Neural progenitor cell (in vitro differentiated cells): ENCODE data around the gene HS2ST1. TPM values are rescaled to one million over a fixed set of nuclear protein-coding genes. Genes with fewer than 3 reads are reported as not detected.

ENCODE experiments used
- DNase-seq: peaks from one replicate; pipeline ENCODE4 v3.0.0-alpha.2; 2016; ENCODE audit warnings: low spot score
- H2AFZ ChIP-seq: fragments of 200-600 bp; sonication (generic); replicated peaks from 2 replicates; pipeline ENCODE4 v1.6.1; 2016; ENCODE audit warnings: antibody characterized with exemption
- H3F3A ChIP-seq: fragments of 200-600 bp; sonication (generic); 2 replicates; pipeline ENCODE4 v1.6.1; 2016; ENCODE audit warnings: antibody characterized with exemption, low read depth
- H3K27ac ChIP-seq: fragments of 200-600 bp; sonication (generic); 2 replicates; pipeline ENCODE4 v1.5.1; 2016; ENCODE audit warnings: mild to moderate bottlenecking
- H3K27me3 ChIP-seq: fragments of 200-600 bp; sonication (generic); 2 replicates; pipeline ENCODE4 v1.6.1; 2016; ENCODE audit warnings: mild to moderate bottlenecking, moderate library complexity
- H3K36me3 ChIP-seq: fragments of 200-600 bp; sonication (generic); 2 replicates; pipeline ENCODE4 v1.5.1; 2016
- H3K4me1 ChIP-seq: fragments of 200-600 bp; sonication (generic); 2 replicates; pipeline ENCODE4 v1.6.1; 2016; ENCODE audit warnings: mixed run types
- H3K4me2 ChIP-seq: fragments of 200-600 bp; sonication (generic); 2 replicates; pipeline ENCODE4 v1.6.1; 2016
- H3K4me3 ChIP-seq: fragments of 200-600 bp; sonication (generic); 2 replicates; pipeline ENCODE4 v1.5.1; 2016
- H3K79me2 ChIP-seq: fragments of 200-600 bp; sonication (generic); 2 replicates; pipeline ENCODE4 v1.6.1; 2016; ENCODE audit warnings: low read depth
- H3K9ac ChIP-seq: fragments of 200-600 bp; sonication (generic); 2 replicates; pipeline ENCODE4 v1.6.1; 2016
- H3K9me3 ChIP-seq: fragments of 200-600 bp; sonication (generic); 2 replicates; pipeline ENCODE4 v1.5.1; 2016; ENCODE audit warnings: low read depth
- H4K20me1 ChIP-seq: fragments of 200-600 bp; sonication (generic); 2 replicates; pipeline ENCODE4 v1.6.1; 2016; ENCODE audit warnings: low read depth
- H3K27ac Mint-ChIP-seq: 3 replicates; pipeline ENCODE4 v1.8.0; 2021; ENCODE audit warnings: mixed read lengths
- H3K27me3 Mint-ChIP-seq: 2 replicates; pipeline ENCODE4 v1.8.0; 2022; ENCODE audit warnings: low read depth, mild to moderate bottlenecking, inconsistent platforms, moderate library complexity, mixed read lengths; ENCODE audit not compliant: insufficient read depth
- H3K36me3 Mint-ChIP-seq: 3 replicates; pipeline ENCODE4 v1.8.0; 2021; ENCODE audit warnings: mixed read lengths
- H3K4me1 Mint-ChIP-seq: 3 replicates; pipeline ENCODE4 v1.8.0; 2021; ENCODE audit warnings: mixed read lengths
- H3K4me3 Mint-ChIP-seq: 3 replicates; pipeline ENCODE4 v1.8.0; 2021; ENCODE audit warnings: mild to moderate bottlenecking, moderate library complexity, mixed read lengths
- H3K9me3 Mint-ChIP-seq: 3 replicates; pipeline ENCODE4 v1.8.0; 2020; ENCODE audit warnings: mixed read lengths
- EZH2 ChIP-seq: fragments of 200-600 bp; sonication (generic); IDR thresholded peaks from 2 replicates; pipeline ENCODE4 v1.6.1; 2017; ENCODE audit warnings: antibody characterized with exemption, mild to moderate bottlenecking, moderate library complexity
- EZH2phosphoT487 ChIP-seq: fragments of 200-600 bp; sonication (generic); IDR thresholded peaks from 2 replicates; pipeline ENCODE4 v1.6.1; 2017; ENCODE audit warnings: antibody characterized with exemption
- total RNA-seq: library from RNA; depleted of rRNA; stranded (reverse); fragments of >200 nt; gene quantifications from 2 replicates; pipeline ENCODE4 v1.2.3, GENCODE V29; 2015; ENCODE audit warnings: low replicate concordance
- TF ChIP-seq, protein P1 (sequence below): fragments of 200-600 bp; sonication (generic); IDR thresholded peaks from 2 replicates; pipeline ENCODE4 v1.5.1; 2017; ENCODE audit warnings: antibody characterized with exemption, mild to moderate bottlenecking

Gene HS2ST1
- total RNA-seq, 1 donor from 2014 or later, result 33.2 TPM

DNA sequence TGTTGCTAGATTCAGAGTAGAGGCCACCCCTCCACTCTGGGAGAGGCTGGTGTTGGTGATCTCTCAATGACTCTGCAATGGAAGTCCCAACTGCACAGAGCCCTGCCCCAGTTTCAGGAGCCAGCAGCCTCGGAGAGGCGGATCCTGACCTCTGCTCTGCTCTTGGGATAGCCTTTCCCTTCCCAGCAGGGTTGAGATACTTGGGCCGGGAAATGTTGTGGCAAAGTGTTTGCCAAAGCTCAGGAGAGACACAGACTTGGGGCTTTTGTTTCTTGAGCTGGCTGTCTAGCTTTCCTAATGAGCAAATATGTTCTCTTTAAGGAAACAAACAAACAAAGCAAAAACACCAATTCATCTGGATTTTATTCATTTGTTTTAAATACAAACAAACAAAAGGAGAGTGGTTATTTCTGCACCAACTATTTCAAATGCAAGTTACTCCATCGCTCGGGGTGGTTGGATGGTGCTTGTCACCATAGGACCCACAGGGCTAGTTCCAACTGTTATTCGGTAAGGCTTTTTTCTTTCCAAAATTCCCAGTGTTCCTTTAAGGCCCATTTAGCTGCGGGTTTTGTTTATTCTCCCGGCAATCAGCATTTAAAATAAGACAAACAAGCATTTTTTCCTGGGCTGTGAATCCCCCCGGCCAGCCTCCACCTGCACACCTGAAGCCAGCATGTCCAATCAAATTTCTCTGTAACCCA lies 220.3 kb downstream of the HS2ST1 start:
- peak overlapping the region; percentile 1 for H2AFZ ChIP-seq
- no peaks in the 10 kb centered on the region for H3K4me1 ChIP-seq
- H3K4me2 ChIP-seq, result no peak overlapping the region
- no peaks in the 10 kb centered on the region for H3K36me3 ChIP-seq
- H3K79me2 ChIP-seq, result no peaks in the 10 kb centered on the region
- no peak overlapping the region for H3K9ac ChIP-seq
- no peaks in the 10 kb centered on the region for H3F3A ChIP-seq
- peak overlapping the region; percentile 21 for H3K27ac Mint-ChIP-seq
- H3K9me3 ChIP-seq, result no peaks in the 10 kb centered on the region
- H3K36me3 Mint-ChIP-seq, result no peaks in the 10 kb centered on the region
- TF ChIP-seq, protein P1, sequence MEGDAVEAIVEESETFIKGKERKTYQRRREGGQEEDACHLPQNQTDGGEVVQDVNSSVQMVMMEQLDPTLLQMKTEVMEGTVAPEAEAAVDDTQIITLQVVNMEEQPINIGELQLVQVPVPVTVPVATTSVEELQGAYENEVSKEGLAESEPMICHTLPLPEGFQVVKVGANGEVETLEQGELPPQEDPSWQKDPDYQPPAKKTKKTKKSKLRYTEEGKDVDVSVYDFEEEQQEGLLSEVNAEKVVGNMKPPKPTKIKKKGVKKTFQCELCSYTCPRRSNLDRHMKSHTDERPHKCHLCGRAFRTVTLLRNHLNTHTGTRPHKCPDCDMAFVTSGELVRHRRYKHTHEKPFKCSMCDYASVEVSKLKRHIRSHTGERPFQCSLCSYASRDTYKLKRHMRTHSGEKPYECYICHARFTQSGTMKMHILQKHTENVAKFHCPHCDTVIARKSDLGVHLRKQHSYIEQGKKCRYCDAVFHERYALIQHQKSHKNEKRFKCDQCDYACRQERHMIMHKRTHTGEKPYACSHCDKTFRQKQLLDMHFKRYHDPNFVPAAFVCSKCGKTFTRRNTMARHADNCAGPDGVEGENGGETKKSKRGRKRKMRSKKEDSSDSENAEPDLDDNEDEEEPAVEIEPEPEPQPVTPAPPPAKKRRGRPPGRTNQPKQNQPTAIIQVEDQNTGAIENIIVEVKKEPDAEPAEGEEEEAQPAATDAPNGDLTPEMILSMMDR, result no peak
- TF ChIP-seq EZH2phosphoT487 (no peak), EZH2 (no peak)
- H3K9me3 Mint-ChIP-seq, result no peaks in the 10 kb centered on the region
- peaks cover 14% of the 10 kb centered on the region for H3K27me3 Mint-ChIP-seq
- no peak overlapping the region for H3K4me3 ChIP-seq
- H3K27ac ChIP-seq, result no peak overlapping the region
- H3K27me3 ChIP-seq, result peaks cover 13% of the 10 kb centered on the region
- no peak overlapping the region for H3K4me3 Mint-ChIP-seq
- no peak for DNase-seq
- peaks cover 16% of the 10 kb centered on the region for H3K4me1 Mint-ChIP-seq
- H4K20me1 ChIP-seq, result no peaks in the 10 kb centered on the region

DNA sequence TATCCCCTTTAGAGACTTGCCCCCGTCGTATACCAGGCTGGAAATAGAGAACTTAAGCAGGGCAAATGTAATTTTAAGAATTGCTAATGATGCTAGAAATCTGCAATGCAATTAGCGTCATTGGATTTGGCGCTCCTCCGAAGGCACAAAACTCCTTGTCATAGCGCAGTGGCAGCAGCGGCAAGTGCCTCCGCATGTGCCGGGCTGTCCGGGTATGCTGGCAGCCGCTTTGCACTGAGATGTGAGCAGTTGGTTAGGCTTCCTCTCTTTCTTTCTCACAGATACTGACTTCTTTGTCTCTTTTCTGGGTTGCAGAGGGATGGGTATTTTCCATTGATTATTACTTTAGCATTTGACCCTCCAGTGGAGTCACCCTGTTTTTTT lies 220.9 kb downstream of the HS2ST1 start:
- Histone ChIP-seq H3K27ac (no peak overlapping the region), H3K79me2 (no peaks in the 10 kb centered on the region), H3K36me3 (no peaks in the 10 kb centered on the region), H3K9me3 (no peaks in the 10 kb centered on the region), H3K4me2 (no peak overlapping the region), H3K9ac (no peak overlapping the region), H3K4me1 (no peaks in the 10 kb centered on the region), H4K20me1 (no peaks in the 10 kb centered on the region), H3F3A (no peaks in the 10 kb centered on the region), H3K27me3 (peaks cover 13% of the 10 kb centered on the region), H2AFZ (no peak overlapping the region), H3K4me3 (no peak overlapping the region)
- H3K27me3 Mint-ChIP-seq, result peaks cover 11% of the 10 kb centered on the region
- no peaks in the 10 kb centered on the region for H3K36me3 Mint-ChIP-seq
- no peak for DNase-seq
- peak overlapping the region; percentile 21 for H3K27ac Mint-ChIP-seq
- TF ChIP-seq, protein P1, result no peak
- no peak for TF ChIP-seq EZH2
- TF ChIP-seq EZH2phosphoT487, result no peak
- peaks cover 15% of the 10 kb centered on the region for H3K4me1 Mint-ChIP-seq
- H3K4me3 Mint-ChIP-seq, result no peak overlapping the region
- no peaks in the 10 kb centered on the region for H3K9me3 Mint-ChIP-seq

DNA sequence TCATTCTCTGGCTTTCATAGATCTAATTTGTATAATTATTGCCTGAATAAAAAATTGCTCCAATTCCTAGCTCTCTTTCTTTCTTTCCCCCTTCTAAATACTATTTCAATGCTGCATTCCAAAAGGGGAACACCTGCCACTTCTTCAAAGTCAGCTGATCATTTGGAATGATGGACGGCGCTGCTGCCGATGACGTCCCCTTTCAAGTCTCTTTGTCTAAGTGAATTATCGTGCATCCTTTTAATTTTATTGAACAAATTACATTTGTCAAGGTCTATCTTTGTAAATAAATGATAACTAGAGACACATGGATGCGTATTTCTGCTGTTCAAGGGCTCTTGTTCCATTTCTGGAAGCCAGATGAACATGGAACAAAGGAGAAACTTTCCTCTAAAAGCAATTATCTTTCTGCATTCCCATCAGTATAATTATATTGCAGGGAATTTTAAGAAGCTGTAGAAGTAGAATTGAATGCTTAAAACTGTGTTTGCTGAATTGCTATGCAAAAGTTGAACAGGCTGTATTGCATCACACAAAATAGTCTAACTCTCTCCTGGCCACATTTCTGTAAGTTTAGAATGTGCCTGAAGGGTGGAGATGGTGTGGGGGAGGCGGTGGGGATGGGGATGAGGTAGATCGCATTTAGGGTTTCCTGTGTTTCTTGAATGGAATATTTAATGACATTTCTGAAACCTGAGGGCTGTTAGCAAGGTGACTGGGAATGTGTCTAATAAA lies 222.3 kb downstream of the HS2ST1 start:
- Histone ChIP-seq H3K79me2 (no peaks in the 10 kb centered on the region), H3K4me1 (no peaks in the 10 kb centered on the region), H4K20me1 (no peaks in the 10 kb centered on the region), H3K9me3 (no peaks in the 10 kb centered on the region), H3K4me3 (no peak overlapping the region), H3F3A (no peaks in the 10 kb centered on the region), H3K27ac (no peak overlapping the region), H3K36me3 (no peaks in the 10 kb centered on the region), H3K27me3 (peaks cover 13% of the 10 kb centered on the region), H2AFZ (no peak overlapping the region), H3K9ac (no peak overlapping the region), H3K4me2 (no peak overlapping the region)
- no peak for DNase-seq
- Mint-ChIP-seq H3K27ac (no peak overlapping the region), H3K36me3 (no peaks in the 10 kb centered on the region), H3K9me3 (no peaks in the 10 kb centered on the region), H3K4me3 (no peak overlapping the region), H3K4me1 (peaks cover 15% of the 10 kb centered on the region), H3K27me3 (peaks cover 10% of the 10 kb centered on the region)
- TF ChIP-seq, protein P1, result no peak
- no peak for TF ChIP-seq EZH2
- TF ChIP-seq EZH2phosphoT487, result no peak
